ENCODE data around the gene PREB.

Gene PREB

GRCh38 chr2:27149570-27150405 is 15.4 kb upstream of the PREB start:
- H3K4me3 ChIP-seq (ENCODE audit: low read depth, low read length): no peak overlapping the region
- no peak for TF ChIP-seq CTCF (IDR thresholded peaks at IDR 0.05; ENCODE audit: insufficient read depth, low read length, missing control alignments)
- CTCF ChIA-PET: interaction anchor here (0.6 to 8.2 kb wide), 5 partner anchors 21 to 130 kb away, joined by 3 to 56 read pairs (median 7); no protein-coding TSS in a partner anchor
- DNase-seq (ENCODE audit: low read depth, low spot score): no peak
- POLR2A ChIA-PET: no interaction called here

DNA sequence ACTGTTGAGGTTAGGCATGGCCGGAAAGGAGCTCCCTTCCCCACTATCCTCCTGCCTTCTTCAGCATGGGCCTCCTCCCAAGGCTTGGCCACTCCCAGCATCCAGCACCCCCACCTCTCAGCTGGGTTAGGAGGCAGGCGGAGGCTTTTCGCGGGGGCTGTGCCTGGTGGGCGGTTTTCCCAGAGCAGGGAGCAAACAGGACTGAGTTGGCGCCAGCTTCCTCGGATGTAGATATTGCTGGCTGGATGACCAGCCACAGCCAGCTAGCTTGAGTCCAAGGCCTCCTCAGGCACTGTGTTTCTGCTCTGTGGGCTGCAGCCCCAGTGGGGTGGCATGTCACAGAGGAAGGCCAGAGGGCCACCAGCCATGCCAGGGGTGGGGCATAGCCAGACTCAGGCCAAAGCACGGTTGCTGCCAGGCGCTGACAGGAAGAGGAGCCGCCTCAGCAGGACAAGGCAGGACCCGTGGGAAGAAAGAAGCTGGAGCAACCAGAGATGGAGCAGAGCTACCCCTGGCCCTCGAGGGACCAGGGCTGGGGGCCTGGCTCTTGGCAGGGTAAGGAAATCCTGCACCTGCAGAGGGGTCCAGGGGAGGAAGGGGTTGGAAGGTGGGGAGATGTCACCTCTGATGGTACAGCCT is 14.5 kb upstream of the PREB start, which contains the start of gene TCF23:
TCF23 (plus strand) TSS at position 204 of the 639 bp plus-strand sequence; CDS start at position 334, 130 bp downstream.
- DNase-seq (ENCODE audit: low read depth, low spot score): no peak
- TF ChIP-seq CTCF (IDR thresholded peaks at IDR 0.05; ENCODE audit: insufficient read depth, low read length, missing control alignments): no peak
- H3K4me3 ChIP-seq (ENCODE audit: low read depth, low read length): no peak within 1 kb of the TSS
- ChIA-PET POLR2A (no interaction called here), CTCF (interaction anchor here (1.3 to 8.2 kb wide), 3 partner anchors 22 to 131 kb away, joined by 5 to 56 read pairs (median 8); no protein-coding TSS in a partner anchor)

GRCh38 chr2:27147935-27148334 is 13.5 kb upstream of the PREB start:
- ChIA-PET CTCF (interaction anchor here (2.2 to 8.2 kb wide), 2 partner anchors 23 to 43 kb away, joined by 8 to 56 read pairs; no protein-coding TSS in a partner anchor), POLR2A (no interaction called here)
- no peak for DNase-seq (ENCODE audit: low read depth, low spot score)
- no peak for TF ChIP-seq CTCF (IDR thresholded peaks at IDR 0.05; ENCODE audit: insufficient read depth, low read length, missing control alignments)
- no peak overlapping the region for H3K4me3 ChIP-seq (ENCODE audit: low read depth, low read length)

DNA sequence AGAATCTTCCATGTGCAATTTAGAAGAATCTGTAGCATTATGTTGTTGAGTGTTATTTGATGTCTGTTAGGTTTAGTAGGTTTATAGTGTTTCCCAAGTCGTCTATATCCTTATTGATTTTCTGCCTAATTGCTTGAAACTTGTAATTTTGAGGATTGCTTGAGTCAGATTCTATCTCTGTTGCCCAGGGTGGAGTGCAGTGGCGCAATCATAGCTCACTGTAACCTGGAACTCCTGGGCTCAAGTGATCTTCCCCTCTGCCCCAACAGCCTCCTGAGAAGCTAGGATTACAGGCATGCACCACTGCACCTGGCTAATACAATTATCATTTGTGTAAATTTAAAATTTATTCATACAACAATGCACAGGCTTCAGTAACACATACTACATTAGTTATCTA is 11.2 kb upstream of the PREB start:
- DNase-seq (ENCODE audit: low read depth, low spot score): no peak
- no peak overlapping the region for H3K4me3 ChIP-seq (ENCODE audit: low read depth, low read length)
- TF ChIP-seq CTCF (IDR thresholded peaks at IDR 0.05; ENCODE audit: insufficient read depth, low read length, missing control alignments): no peak
- CTCF ChIA-PET: interaction anchor here (0.6 to 8.2 kb wide), 2 partner anchors 12 to 25 kb away, joined by 3 to 56 read pairs; no protein-coding TSS in a partner anchor
- POLR2A ChIA-PET: no interaction called here

DNA sequence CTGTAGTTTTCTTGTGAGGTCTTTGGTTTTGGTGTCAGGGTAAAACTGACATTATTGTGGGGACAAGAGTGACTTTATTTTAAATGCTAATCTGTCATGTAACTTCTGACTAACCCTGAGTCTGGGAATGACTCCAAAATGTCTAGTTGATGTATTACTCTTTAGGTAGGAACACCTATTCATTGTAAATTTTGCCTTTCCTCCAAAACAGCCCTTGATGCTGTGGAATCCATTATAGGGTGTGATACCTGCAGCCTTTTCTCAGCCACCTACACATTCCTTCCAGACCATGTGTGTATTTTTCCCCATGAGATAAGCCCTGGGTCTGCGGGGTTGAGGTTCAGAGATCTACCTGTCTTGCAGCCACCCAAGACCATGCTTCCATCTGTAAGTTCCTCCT is 8.8 kb upstream of the PREB start:
- no peak for TF ChIP-seq CTCF (IDR thresholded peaks at IDR 0.05; ENCODE audit: insufficient read depth, low read length, missing control alignments)
- ChIA-PET CTCF (interaction anchor here (1.3 to 1.6 kb wide), 2 partner anchors 15 to 23 kb away, joined by 3 read pairs; no protein-coding TSS in a partner anchor), POLR2A (no interaction called here)
- no peak for DNase-seq (ENCODE audit: low read depth, low spot score)
- H3K4me3 ChIP-seq (ENCODE audit: low read depth, low read length): no peak overlapping the region

- no peak for TF ChIP-seq CTCF (IDR thresholded peaks at IDR 0.05; ENCODE audit: insufficient read depth, low read length, missing control alignments)
- no peak for DNase-seq (ENCODE audit: low read depth, low spot score)
- ChIA-PET CTCF (interaction anchor here (1.5 kb wide), 1 partner anchor 31 kb away, joined by 3 read pairs; no protein-coding TSS in a partner anchor), POLR2A (no interaction called here)
- H3K4me3 ChIP-seq (ENCODE audit: low read depth, low read length): no peak within 1 kb of the TSS
Observed at GRCh38 chr2:27139310-27139709, 4.9 kb upstream of the PREB start, which contains the start of gene PRR30. PRR30 (minus strand) TSS chr2:27139410; CDS start chr2:27138329, 1,081 bp downstream.
